DND-41 (cell line): ENCODE results near the gene SART3.
"Not testable (repeated sequence)": the region's sequence is repeated elsewhere in the genome, so short reads cannot be mapped to it uniquely, and the experiment has no call there.

Source experiments
- CTCF ChIP-seq: IDR thresholded peaks from 2 replicates; pipeline ENCODE4 v1.5.1; 2012; ENCODE audit warnings: borderline replicate concordance, low read length, moderate library complexity, mild to moderate bottlenecking; ENCODE audit not compliant: poor library complexity, severe bottlenecking; ENCODE audit errors: extremely low read depth
- EZH2 ChIP-seq: IDR thresholded peaks from 3 replicates; pipeline ENCODE4 v1.6.1; 2012; ENCODE audit warnings: borderline replicate concordance, low read depth, mild to moderate bottlenecking, moderate library complexity, low read length, inconsistent platforms; ENCODE audit not compliant: severe bottlenecking

GRCh38 chr12:108555383-108555782, 5.6 kb downstream of the SART3 start:
- not testable (repeated sequence) for TF ChIP-seq CTCF, EZH2
